Astrocyte (in vitro differentiated cells and primary cell): Measurements from ENCODE around the gene A3GALT2.

ENCODE experiments used
- EZH2 ChIP-seq: IDR thresholded peaks from 2 replicates; pipeline ENCODE4 v1.6.1; 2012; ENCODE audit warnings: mild to moderate bottlenecking, low read length, inconsistent platforms; ENCODE audit not compliant: insufficient read depth
- TF ChIP-seq, protein P1 (sequence below): IDR thresholded peaks from 2 replicates; pipeline ENCODE4 v1.5.1; 2011; ENCODE audit warnings: low read depth, mild to moderate bottlenecking, inconsistent platforms, low read length, moderate library complexity; ENCODE audit not compliant: insufficient read depth

DNA sequence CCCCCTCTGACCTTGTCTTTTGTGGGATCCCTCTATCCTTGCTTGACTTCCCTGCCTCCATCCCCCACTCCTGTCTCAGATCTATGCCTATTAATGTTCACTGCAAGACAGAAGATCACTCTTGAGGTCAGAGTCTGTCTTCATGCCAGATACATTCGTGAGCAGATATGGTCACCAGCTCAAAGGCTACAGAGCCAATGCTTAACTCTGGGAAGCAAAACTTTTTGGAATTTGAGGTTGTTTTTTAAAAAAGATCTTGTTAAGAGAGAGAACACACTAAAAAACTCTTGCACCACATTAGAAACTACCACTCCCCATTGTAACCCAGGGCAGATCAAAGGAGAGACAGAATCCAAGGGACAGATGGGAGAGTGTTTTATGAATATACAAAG, 17.1 kb upstream of the A3GALT2 start:
- TF ChIP-seq EZH2: no peak
- TF ChIP-seq, protein P1, sequence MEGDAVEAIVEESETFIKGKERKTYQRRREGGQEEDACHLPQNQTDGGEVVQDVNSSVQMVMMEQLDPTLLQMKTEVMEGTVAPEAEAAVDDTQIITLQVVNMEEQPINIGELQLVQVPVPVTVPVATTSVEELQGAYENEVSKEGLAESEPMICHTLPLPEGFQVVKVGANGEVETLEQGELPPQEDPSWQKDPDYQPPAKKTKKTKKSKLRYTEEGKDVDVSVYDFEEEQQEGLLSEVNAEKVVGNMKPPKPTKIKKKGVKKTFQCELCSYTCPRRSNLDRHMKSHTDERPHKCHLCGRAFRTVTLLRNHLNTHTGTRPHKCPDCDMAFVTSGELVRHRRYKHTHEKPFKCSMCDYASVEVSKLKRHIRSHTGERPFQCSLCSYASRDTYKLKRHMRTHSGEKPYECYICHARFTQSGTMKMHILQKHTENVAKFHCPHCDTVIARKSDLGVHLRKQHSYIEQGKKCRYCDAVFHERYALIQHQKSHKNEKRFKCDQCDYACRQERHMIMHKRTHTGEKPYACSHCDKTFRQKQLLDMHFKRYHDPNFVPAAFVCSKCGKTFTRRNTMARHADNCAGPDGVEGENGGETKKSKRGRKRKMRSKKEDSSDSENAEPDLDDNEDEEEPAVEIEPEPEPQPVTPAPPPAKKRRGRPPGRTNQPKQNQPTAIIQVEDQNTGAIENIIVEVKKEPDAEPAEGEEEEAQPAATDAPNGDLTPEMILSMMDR: no peak
